Measurements from ENCODE around the gene ATP6V0E1. TPM values are rescaled to one million over a fixed set of nuclear protein-coding genes. Genes with fewer than 3 reads are reported as not detected.

Gene ATP6V0E1
- total and polyA plus RNA-seq, 2 of the 4 experiments (the other 2 are of a cell fraction), result 258 to 277 TPM

- 0 out of 2 replicates have a peak overlapping the region, but pooled peaks have one; percentile 39 for H2BK20ac ChIP-seq (ENCODE audit: low read depth, low read length)
- BruUV-seq (replicated peaks), result TSS peak; percentile 44
- H3K27me3 ChIP-seq (ENCODE audit: control insufficient read depth, insufficient read depth, low read length), result no peaks in the 10 kb centered on the region
- H2BK15ac ChIP-seq (ENCODE audit: low read depth, low read length), result 0 out of 3 replicates have a peak overlapping the region, but pooled peaks have one; percentile 48
- peak overlapping the region; percentile 91; the same call in 1 of the 2 replicates for H3K56ac ChIP-seq (ENCODE audit: extremely low read depth, insufficient read depth, low read length)
- peaks cover 8% of the 10 kb centered on the region for H3K4me1 ChIP-seq (ENCODE audit: control insufficient read depth, insufficient read depth, low read length)
- intact Hi-C loops (cut with micrococcal nuclease) (no loop called here), in situ Hi-C loops (cut with MboI; ENCODE audit: low sequenced_read_pairs) (loop anchor here (10.0 kb wide), 1 partner anchor 605 kb away; no protein-coding TSS in a partner anchor), dilution Hi-C loops (cut with HindIII; ENCODE audit: low sequenced_read_pairs, unreplicated experiment) (no loop called here)
- H4K91ac ChIP-seq (ENCODE audit: insufficient read depth, low read depth, low read length), result peak overlapping the region; percentile 97
- TF ChIP-seq BHLHE40 (IDR thresholded peaks at IDR 0.05; ENCODE audit: low read depth, low read length), result peak; percentile 75
- peak; percentile 27; the same call in 1 of the 2 replicates for TF ChIP-seq CHD1 (IDR thresholded peaks at IDR 0.05; ENCODE audit: low read depth, low read length)
- TF ChIP-seq CEBPB (IDR thresholded peaks at IDR 0.05; ENCODE audit: low read depth, low read length), result no peak
- peak; percentile 53; the same call in 1 of the 2 replicates for TF ChIP-seq USF2 (IDR thresholded peaks at IDR 0.05; ENCODE audit: low read depth, low read length)
- TF ChIP-seq, protein P1, sequence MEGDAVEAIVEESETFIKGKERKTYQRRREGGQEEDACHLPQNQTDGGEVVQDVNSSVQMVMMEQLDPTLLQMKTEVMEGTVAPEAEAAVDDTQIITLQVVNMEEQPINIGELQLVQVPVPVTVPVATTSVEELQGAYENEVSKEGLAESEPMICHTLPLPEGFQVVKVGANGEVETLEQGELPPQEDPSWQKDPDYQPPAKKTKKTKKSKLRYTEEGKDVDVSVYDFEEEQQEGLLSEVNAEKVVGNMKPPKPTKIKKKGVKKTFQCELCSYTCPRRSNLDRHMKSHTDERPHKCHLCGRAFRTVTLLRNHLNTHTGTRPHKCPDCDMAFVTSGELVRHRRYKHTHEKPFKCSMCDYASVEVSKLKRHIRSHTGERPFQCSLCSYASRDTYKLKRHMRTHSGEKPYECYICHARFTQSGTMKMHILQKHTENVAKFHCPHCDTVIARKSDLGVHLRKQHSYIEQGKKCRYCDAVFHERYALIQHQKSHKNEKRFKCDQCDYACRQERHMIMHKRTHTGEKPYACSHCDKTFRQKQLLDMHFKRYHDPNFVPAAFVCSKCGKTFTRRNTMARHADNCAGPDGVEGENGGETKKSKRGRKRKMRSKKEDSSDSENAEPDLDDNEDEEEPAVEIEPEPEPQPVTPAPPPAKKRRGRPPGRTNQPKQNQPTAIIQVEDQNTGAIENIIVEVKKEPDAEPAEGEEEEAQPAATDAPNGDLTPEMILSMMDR (conservative IDR thresholded peaks at IDR 0.05; ENCODE audit: low read depth, low read length), result no peak
- TF ChIP-seq MXI1 (IDR thresholded peaks at IDR 0.05; ENCODE audit: borderline replicate concordance, low read depth, low read length), result peak; percentile 56; the same call in 1 of the 2 replicates
- peak overlapping the region; percentile 88 for H2BK5ac ChIP-seq (ENCODE audit: low read depth, low read length, poor library complexity, severe bottlenecking)
- peak overlapping the region; percentile 94 for H3K27ac ChIP-seq (ENCODE audit: insufficient read depth, low read length)
- H2AK5ac ChIP-seq (ENCODE audit: low read depth, low read length), result peak overlapping the region; percentile 96
- H3K14ac ChIP-seq (replicated peaks; ENCODE audit: low read depth, low read length), result peak overlapping the region; percentile 95
- H4K8ac ChIP-seq (ENCODE audit: low read depth in 2 of 2, low read length in 2 of 2), result peak overlapping the region; percentile 98 to 100
- peaks cover 5% of the 10 kb centered on the region for H3K36me3 ChIP-seq (ENCODE audit: control insufficient read depth, insufficient read depth, low read length)
- peak overlapping the region; percentile 98 for H3K9ac ChIP-seq (ENCODE audit: low read depth, low read length)
- H2BK120ac ChIP-seq (ENCODE audit: low read depth, low read length), result peak overlapping the region; percentile 42
- peak overlapping the region; percentile 94 for H3K4ac ChIP-seq (ENCODE audit: low read depth, low read length)
- no peak overlapping the region for H3K18ac ChIP-seq (ENCODE audit: low read depth, low read length)
- peaks cover 10% of the 10 kb centered on the region; the same call in 1 of the 2 replicates for H3K9me1 ChIP-seq (ENCODE audit: insufficient read depth, low read length)
- H3K4me2 ChIP-seq (ENCODE audit: low read depth, low read length), result peak overlapping the region; percentile 89
- H3K4me3 ChIP-seq (ENCODE audit: insufficient read depth, low read depth, low read length), result peak overlapping the region; percentile 91
- peak overlapping the region; percentile 97 for H2AFZ ChIP-seq (replicated peaks; ENCODE audit: low read length, poor library complexity)
- ChIA-PET POLR2A (ENCODE audit: unreplicated experiment) (no interaction called here), CTCF (interaction anchor here (0.5 to 0.9 kb wide), 3 partner anchors 7 to 976 kb away, joined by 3 to 4 read pairs (median 3); no protein-coding TSS in a partner anchor)
- DNase-seq (no peak), ATAC-seq (ENCODE audit: low read depth) (0 out of 2 replicates have a peak, but pooled peaks have one; percentile 1)
- peak overlapping the region; percentile 95 for H2AK9ac ChIP-seq (replicated peaks; ENCODE audit: low read depth, low read length, poor library complexity)
- no peaks in the 10 kb centered on the region for H4K20me1 ChIP-seq (ENCODE audit: insufficient read depth, low read length)
- no peaks in the 10 kb centered on the region for H3K9me3 ChIP-seq (ENCODE audit: control insufficient read depth, insufficient read depth, low read length)
- H4K5ac ChIP-seq (ENCODE audit: low read depth, low read length), result peak overlapping the region; percentile 94
- WGBS, 2 experiments (ENCODE audit: extremely low coverage in 2 of 2, insufficient read length in 1 of 2), result 0% methylated on average over 7 of the region's 28 CpGs; no CpG with 5 or more reads in 1 of the 2 experiments
- H3K23ac ChIP-seq (ENCODE audit: low read depth, low read length), result peak overlapping the region; percentile 92
- peaks cover 32 to 52% of the 10 kb centered on the region in 2 experiments for H3K79me1 ChIP-seq (ENCODE audit: low read depth in 1 of 2, low read length in 2 of 2)
Observed at GRCh38 chr5:172959824-172960799, 23.5 kb upstream of the ATP6V0E1 start.
